ENCODE measurements around the gene RFESD.

Gene RFESD

DNA sequence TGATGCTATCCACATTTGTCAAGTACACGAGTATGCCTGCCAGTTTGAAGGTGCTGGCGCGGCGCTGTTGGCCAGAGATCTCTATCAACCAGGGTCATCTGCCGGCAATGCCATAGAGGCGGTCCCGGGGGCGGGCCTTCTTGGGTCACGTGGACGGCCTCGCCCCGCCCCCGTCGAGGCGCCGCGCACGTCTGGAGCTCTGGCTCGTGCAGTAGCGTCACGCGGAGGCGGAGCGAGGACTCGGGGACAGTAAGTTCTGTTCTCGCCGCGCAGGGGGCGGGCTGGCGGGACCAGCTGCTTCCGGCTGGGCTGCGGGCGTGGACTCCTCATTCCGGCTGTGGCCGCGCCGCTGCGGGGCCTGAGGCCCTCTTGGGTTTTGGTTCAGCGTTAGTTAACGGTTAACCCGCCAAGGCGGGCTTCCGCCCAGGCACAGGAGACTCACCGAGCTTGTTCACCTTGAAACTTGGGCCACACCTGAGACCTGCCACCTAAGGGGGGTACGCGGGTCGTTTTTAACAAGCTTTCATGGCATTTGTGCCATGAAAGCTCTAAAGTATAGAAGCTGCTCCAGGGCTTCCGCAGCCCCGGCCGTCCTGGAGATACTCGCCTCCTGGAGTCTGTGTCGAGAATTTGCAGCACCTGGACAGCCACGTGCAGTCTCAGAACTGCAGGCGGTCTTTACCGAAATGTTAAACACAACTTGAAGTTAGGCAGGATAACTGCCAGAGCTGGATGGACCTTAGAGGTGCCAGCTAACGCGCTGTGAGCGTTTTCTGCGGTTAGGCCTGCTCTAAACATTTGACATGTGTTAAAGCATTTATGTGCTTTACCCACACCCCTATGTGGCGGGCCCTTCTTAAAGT lies at the start of gene RFESD:
Gene RFESD, plus strand, starts transcription at position 209 of the 863 bp plus-strand sequence. CDS start 5,495 bp downstream, outside the sequence.
- no peaks in the 10 kb centered on the region for H3K27me3 ChIP-seq
- H3K4me3 ChIP-seq (ENCODE audit: low read depth in 1 of 2, low read length in 1 of 2): peak within 1 kb of the TSS; percentile 70
- TF ChIP-seq, protein P1, sequence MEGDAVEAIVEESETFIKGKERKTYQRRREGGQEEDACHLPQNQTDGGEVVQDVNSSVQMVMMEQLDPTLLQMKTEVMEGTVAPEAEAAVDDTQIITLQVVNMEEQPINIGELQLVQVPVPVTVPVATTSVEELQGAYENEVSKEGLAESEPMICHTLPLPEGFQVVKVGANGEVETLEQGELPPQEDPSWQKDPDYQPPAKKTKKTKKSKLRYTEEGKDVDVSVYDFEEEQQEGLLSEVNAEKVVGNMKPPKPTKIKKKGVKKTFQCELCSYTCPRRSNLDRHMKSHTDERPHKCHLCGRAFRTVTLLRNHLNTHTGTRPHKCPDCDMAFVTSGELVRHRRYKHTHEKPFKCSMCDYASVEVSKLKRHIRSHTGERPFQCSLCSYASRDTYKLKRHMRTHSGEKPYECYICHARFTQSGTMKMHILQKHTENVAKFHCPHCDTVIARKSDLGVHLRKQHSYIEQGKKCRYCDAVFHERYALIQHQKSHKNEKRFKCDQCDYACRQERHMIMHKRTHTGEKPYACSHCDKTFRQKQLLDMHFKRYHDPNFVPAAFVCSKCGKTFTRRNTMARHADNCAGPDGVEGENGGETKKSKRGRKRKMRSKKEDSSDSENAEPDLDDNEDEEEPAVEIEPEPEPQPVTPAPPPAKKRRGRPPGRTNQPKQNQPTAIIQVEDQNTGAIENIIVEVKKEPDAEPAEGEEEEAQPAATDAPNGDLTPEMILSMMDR (IDR thresholded peaks at IDR 0.05): no peak
- H3K9me3 ChIP-seq: no peaks in the 10 kb centered on the region
- no peaks in the 10 kb centered on the region for H3K36me3 ChIP-seq
- peak within 1 kb of the TSS; percentile 57 for H3K27ac ChIP-seq
- peaks cover 5 to 16% of the 10 kb centered on the region in 2 experiments for H3K4me1 ChIP-seq (ENCODE audit: control insufficient read depth in 1 of 2, insufficient read depth in 1 of 2, low read depth in 1 of 2, low read length in 1 of 2)

DNA sequence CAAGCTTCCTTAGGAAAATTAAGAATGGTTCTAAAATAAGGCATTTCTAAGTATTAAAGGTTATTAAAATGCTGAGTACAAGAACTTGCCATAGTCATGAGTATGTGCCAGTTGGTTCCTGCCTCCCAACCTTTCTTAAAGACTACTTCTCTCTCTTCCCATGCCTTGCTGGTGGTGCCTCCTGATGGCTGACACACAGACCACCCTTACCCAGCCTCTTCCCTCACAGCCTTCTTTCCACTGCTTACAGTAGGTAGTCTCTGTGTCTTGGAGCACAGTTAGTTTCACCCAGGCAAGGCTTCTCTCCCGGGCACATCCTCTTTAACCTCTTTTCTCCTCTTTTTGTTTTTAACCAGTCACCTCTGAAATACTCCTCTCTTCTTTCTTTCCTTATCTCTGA lies 47.3 kb upstream of the RFESD start:
- Histone ChIP-seq H3K4me3 (ENCODE audit: low read depth in 1 of 2, low read length in 1 of 2) (no peak overlapping the region), H3K27ac (no peak overlapping the region), H3K27me3 (no peaks in the 10 kb centered on the region), H3K4me1 (ENCODE audit: control insufficient read depth in 1 of 2, insufficient read depth in 1 of 2, low read depth in 1 of 2, low read length in 1 of 2) (no peaks in the 10 kb centered on the region), H3K36me3 (no peaks in the 10 kb centered on the region), H3K9me3 (no peaks in the 10 kb centered on the region)
- TF ChIP-seq, protein P1 (IDR thresholded peaks at IDR 0.05): no peak

DNA sequence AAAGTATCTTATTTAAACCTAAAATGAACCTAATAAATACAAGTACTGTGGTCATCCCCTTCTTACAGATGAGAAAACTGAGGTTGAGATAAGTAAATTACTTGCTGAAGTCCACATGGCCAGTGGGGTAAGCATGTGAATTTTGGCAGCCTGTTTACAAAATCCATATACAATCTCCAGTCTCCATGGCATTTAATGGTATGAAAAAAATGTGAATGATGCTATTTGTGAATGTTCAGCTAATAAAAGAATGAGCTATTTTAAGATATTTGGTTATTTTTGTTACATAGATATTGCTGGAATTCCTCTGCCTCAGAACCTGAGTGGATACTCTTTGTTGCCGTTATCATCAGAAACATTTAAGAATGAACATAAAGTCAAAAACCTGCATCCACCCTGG lies 46.0 kb upstream of the RFESD start:
- no peaks in the 10 kb centered on the region for H3K4me1 ChIP-seq (ENCODE audit: control insufficient read depth in 1 of 2, insufficient read depth in 1 of 2, low read depth in 1 of 2, low read length in 1 of 2)
- H3K9me3 ChIP-seq: no peaks in the 10 kb centered on the region
- H3K27me3 ChIP-seq: no peaks in the 10 kb centered on the region
- no peak overlapping the region for H3K27ac ChIP-seq
- H3K4me3 ChIP-seq (ENCODE audit: low read depth in 1 of 2, low read length in 1 of 2): no peak overlapping the region
- TF ChIP-seq, protein P1 (IDR thresholded peaks at IDR 0.05): no peak
- H3K36me3 ChIP-seq: no peaks in the 10 kb centered on the region

DNA sequence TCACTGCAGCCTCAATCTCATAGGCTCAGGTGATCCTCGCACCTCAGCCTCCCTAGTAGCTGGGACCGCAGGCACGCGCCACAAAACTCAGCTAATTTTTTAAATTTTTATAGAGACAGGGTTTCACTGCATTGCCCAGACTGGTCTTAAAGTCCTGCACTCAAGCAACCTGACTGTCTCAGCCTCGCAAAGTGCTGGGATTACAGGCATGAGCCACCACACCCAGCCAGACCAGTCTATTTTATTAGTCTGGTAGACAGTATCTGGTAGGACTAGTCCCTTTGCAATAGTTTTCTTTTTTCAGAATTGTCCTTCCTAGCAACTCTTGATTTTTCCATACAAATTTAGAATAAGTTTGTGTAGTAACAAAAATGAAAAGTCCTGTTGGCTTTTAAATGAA lies 40.8 kb upstream of the RFESD start:
- no peaks in the 10 kb centered on the region for H3K4me1 ChIP-seq (ENCODE audit: control insufficient read depth in 1 of 2, insufficient read depth in 1 of 2, low read depth in 1 of 2, low read length in 1 of 2)
- no peaks in the 10 kb centered on the region for H3K9me3 ChIP-seq
- H3K27ac ChIP-seq: no peak overlapping the region
- no peak overlapping the region for H3K4me3 ChIP-seq (ENCODE audit: low read depth in 1 of 2, low read length in 1 of 2)
- TF ChIP-seq, protein P1 (IDR thresholded peaks at IDR 0.05): no peak
- H3K36me3 ChIP-seq: no peaks in the 10 kb centered on the region
- H3K27me3 ChIP-seq: no peaks in the 10 kb centered on the region

DNA sequence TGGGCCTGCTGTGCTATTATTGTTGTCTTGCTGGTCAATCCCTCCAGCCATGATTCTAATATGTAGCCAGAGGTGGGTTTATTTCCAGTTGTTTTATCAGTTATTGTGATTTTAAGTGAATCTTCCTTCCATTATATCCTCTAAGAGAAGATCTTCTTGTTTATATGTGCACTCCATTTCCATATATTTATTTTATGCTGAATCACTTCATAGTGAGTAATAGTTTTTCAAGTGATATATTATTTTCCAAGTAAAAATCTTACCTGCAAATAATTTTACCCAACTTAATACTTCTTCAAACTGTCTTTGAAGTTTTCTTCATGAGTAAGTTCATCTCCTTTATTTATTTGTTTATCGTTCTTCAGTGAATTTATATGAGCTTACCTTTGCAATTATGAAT lies 40.2 kb upstream of the RFESD start:
- no peaks in the 10 kb centered on the region for H3K9me3 ChIP-seq
- H3K36me3 ChIP-seq: no peaks in the 10 kb centered on the region
- no peaks in the 10 kb centered on the region for H3K4me1 ChIP-seq (ENCODE audit: control insufficient read depth in 1 of 2, insufficient read depth in 1 of 2, low read depth in 1 of 2, low read length in 1 of 2)
- H3K4me3 ChIP-seq (ENCODE audit: low read depth in 1 of 2, low read length in 1 of 2): no peak overlapping the region
- no peaks in the 10 kb centered on the region for H3K27me3 ChIP-seq
- no peak overlapping the region for H3K27ac ChIP-seq
- TF ChIP-seq, protein P1 (IDR thresholded peaks at IDR 0.05): no peak

Data from neutrophil (primary cell).